Left ventricle myocardium inferior (tissue), 1 donor: ENCODE measurements around the gene SNRNP40. TPM values are rescaled to one million over a fixed set of nuclear protein-coding genes. Genes with fewer than 3 reads are reported as not detected.

Experiments used
- DNase-seq: peaks from one replicate; pipeline ENCODE4 v3.0.0-alpha.2; 2020
- H3K27ac ChIP-seq: fragments of 200-600 bp; replicated peaks from 2 replicates; pipeline ENCODE4 v1.8.0; 2021
- H3K27me3 ChIP-seq: fragments of 200-600 bp; 2 replicates; pipeline ENCODE4 v1.8.0; 2021; ENCODE audit warnings: low read depth
- H3K36me3 ChIP-seq: fragments of 200-600 bp; 2 replicates; pipeline ENCODE4 v1.8.0; 2021
- H3K4me1 ChIP-seq: fragments of 200-600 bp; 2 replicates; pipeline ENCODE4 v1.8.0; 2021
- H3K4me3 ChIP-seq: fragments of 200-600 bp; 2 replicates; pipeline ENCODE4 v1.8.0; 2021; ENCODE audit warnings: mild to moderate bottlenecking, moderate library complexity
- H3K9me3 ChIP-seq: fragments of 200-600 bp; replicated peaks from 2 replicates; pipeline ENCODE4 v1.8.0; 2021
- intact Hi-C: fragments of 100-400 bp; cut with micrococcal nuclease; formaldehyde crosslinking; loops from one replicate; pipeline ENCODE4 v1.11.0; 2022
- total RNA-seq: library from RNA; stranded (reverse); fragmentation: NEBNext Ultra II Directional; extraction: Animal tissue kit (Norgen Biotek cat#: 25700); gene quantifications from one replicate; pipeline ENCODE4 v1.2.1, GENCODE V29; 2021
- TF ChIP-seq, protein P1 (sequence below): fragments of 200-600 bp; IDR thresholded peaks from 2 replicates; pipeline ENCODE4 v1.8.0; 2021; ENCODE audit warnings: antibody characterized with exemption, mild to moderate bottlenecking, borderline replicate concordance
- donor health status: DM: no; HTN: yes; CAD: no; lungs with severe emphysema.

Gene SNRNP40
- total RNA-seq, 1 donor from 2014 or later = 19.7 TPM

GRCh38 chr1:31315902-31316301 lies 19.3 kb upstream of the SNRNP40 start:
- Histone ChIP-seq H3K27me3 (no peaks in the 10 kb centered on the region), H3K36me3 (peaks cover 74% of the 10 kb centered on the region), H3K9me3 (no peaks in the 10 kb centered on the region), H3K4me1 (no peaks in the 10 kb centered on the region), H3K4me3 (no peak overlapping the region), H3K27ac (no peak overlapping the region)
- intact Hi-C loops = no loop called here
- DNase-seq = no peak
- TF ChIP-seq, protein P1, sequence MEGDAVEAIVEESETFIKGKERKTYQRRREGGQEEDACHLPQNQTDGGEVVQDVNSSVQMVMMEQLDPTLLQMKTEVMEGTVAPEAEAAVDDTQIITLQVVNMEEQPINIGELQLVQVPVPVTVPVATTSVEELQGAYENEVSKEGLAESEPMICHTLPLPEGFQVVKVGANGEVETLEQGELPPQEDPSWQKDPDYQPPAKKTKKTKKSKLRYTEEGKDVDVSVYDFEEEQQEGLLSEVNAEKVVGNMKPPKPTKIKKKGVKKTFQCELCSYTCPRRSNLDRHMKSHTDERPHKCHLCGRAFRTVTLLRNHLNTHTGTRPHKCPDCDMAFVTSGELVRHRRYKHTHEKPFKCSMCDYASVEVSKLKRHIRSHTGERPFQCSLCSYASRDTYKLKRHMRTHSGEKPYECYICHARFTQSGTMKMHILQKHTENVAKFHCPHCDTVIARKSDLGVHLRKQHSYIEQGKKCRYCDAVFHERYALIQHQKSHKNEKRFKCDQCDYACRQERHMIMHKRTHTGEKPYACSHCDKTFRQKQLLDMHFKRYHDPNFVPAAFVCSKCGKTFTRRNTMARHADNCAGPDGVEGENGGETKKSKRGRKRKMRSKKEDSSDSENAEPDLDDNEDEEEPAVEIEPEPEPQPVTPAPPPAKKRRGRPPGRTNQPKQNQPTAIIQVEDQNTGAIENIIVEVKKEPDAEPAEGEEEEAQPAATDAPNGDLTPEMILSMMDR = no peak

GRCh38 chr1:31310198-31310597 lies 13.6 kb upstream of the SNRNP40 start:
- no peak overlapping the region for H3K4me3 ChIP-seq
- intact Hi-C loops = no loop called here
- DNase-seq = no peak
- no peaks in the 10 kb centered on the region for H3K9me3 ChIP-seq
- no peak overlapping the region for H3K27ac ChIP-seq
- H3K36me3 ChIP-seq = peaks cover 43% of the 10 kb centered on the region
- TF ChIP-seq, protein P1 = no peak
- H3K4me1 ChIP-seq = no peaks in the 10 kb centered on the region
- H3K27me3 ChIP-seq = no peaks in the 10 kb centered on the region

DNA sequence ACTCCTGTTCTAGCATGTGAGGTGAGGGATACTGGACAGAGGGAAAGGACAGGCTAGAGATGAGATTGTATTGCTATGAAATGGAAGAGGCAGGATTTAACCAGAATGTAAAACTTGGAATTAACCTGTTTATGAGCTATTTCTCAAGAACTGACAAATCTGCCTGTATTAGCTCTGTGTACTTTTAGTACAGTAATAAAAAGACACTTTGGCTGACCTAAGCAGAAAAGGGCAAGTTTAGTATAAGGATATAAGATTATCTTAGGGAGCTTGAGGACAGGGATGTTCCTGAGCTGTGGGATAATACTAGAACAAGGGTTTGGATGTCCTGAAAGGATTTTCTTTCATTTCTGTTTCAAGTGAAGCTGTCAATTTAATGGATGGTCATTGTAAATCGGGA lies 11.4 kb upstream of the SNRNP40 start:
- no peak for DNase-seq
- intact Hi-C loops = no loop called here
- no peak overlapping the region for H3K4me3 ChIP-seq
- no peaks in the 10 kb centered on the region for H3K27me3 ChIP-seq
- peaks cover 34% of the 10 kb centered on the region for H3K36me3 ChIP-seq
- no peak overlapping the region for H3K27ac ChIP-seq
- TF ChIP-seq, protein P1 = no peak
- no peaks in the 10 kb centered on the region for H3K9me3 ChIP-seq
- H3K4me1 ChIP-seq = no peaks in the 10 kb centered on the region

GRCh38 chr1:31306278-31306677 lies 9.7 kb upstream of the SNRNP40 start:
- DNase-seq = no peak
- Histone ChIP-seq H3K4me1 (no peaks in the 10 kb centered on the region), H3K27ac (no peak overlapping the region), H3K27me3 (no peaks in the 10 kb centered on the region), H3K36me3 (peaks cover 16% of the 10 kb centered on the region), H3K4me3 (no peak overlapping the region), H3K9me3 (no peaks in the 10 kb centered on the region)
- intact Hi-C loops = no loop called here
- TF ChIP-seq, protein P1 = no peak

- peaks cover 14% of the 10 kb centered on the region for H3K4me1 ChIP-seq
- H3K9me3 ChIP-seq = no peaks in the 10 kb centered on the region
- no peaks in the 10 kb centered on the region for H3K36me3 ChIP-seq
- no peak overlapping the region for H3K27ac ChIP-seq
- DNase-seq = no peak
- intact Hi-C loops = no loop called here
- H3K27me3 ChIP-seq = no peaks in the 10 kb centered on the region
- TF ChIP-seq, protein P1 = no peak
- H3K4me3 ChIP-seq = no peak overlapping the region
Observed at GRCh38 chr1:31302709-31303441, 6.3 kb upstream of the SNRNP40 start.
